OCI-LY3 (cell line): ENCODE results near the gene ENO1.

ENCODE experiments used
- EZH2phosphoT487 ChIP-seq: fragments of 200-600 bp; shearing (Covaris generic); IDR thresholded peaks from 2 replicates; pipeline ENCODE4 v1.6.1; 2018; ENCODE audit warnings: antibody characterized with exemption, mixed run types, low read depth
- TF ChIP-seq, protein P1 (sequence below): fragments of 200-600, 300-600 bp; sonication (generic); IDR thresholded peaks from 2 replicates; pipeline ENCODE4 v1.5.1; 2014; ENCODE audit warnings: antibody characterized with exemption, low read length, low read depth

GRCh38 chr1:8813016-8813763 is 65.3 kb downstream of the ENO1 start:
- TF ChIP-seq, protein P1, sequence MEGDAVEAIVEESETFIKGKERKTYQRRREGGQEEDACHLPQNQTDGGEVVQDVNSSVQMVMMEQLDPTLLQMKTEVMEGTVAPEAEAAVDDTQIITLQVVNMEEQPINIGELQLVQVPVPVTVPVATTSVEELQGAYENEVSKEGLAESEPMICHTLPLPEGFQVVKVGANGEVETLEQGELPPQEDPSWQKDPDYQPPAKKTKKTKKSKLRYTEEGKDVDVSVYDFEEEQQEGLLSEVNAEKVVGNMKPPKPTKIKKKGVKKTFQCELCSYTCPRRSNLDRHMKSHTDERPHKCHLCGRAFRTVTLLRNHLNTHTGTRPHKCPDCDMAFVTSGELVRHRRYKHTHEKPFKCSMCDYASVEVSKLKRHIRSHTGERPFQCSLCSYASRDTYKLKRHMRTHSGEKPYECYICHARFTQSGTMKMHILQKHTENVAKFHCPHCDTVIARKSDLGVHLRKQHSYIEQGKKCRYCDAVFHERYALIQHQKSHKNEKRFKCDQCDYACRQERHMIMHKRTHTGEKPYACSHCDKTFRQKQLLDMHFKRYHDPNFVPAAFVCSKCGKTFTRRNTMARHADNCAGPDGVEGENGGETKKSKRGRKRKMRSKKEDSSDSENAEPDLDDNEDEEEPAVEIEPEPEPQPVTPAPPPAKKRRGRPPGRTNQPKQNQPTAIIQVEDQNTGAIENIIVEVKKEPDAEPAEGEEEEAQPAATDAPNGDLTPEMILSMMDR, result no peak
- no peak for TF ChIP-seq EZH2phosphoT487
